ENCODE results near the gene CST8.

GRCh38 chr20:23488470-23488869, 2.4 kb upstream of the CST8 start:
- no peak for TF ChIP-seq CTCF (IDR thresholded peaks at IDR 0.05)
- no peak for TF ChIP-seq POLR2A (IDR thresholded peaks at IDR 0.05)
